Vagina (tissue), 2 donors: ENCODE results near the gene CTNNA3.

Experiments used
- POLR2A ChIP-seq, 2 donors: fragments of 450-650 bp; IDR thresholded peaks; one replicate each; pipeline ENCODE4 v1.6.1; 2017; ENCODE audit warnings: antibody characterized with exemption in 2 of 2, mild to moderate bottlenecking in 2 of 2, moderate library complexity in 2 of 2
- TF ChIP-seq, protein P1 (sequence below), 3 experiments: fragments of 450-650 bp in 2 of 3; fragments of 200-600 bp in 1 of 3; sonication (generic) in 1 of 3; IDR thresholded peaks; one replicate each; pipeline ENCODE4 v1.5.1; 2017 to 2019; ENCODE audit warnings: antibody characterized with exemption in 3 of 3, mild to moderate bottlenecking in 2 of 3, moderate library complexity in 2 of 3

DNA sequence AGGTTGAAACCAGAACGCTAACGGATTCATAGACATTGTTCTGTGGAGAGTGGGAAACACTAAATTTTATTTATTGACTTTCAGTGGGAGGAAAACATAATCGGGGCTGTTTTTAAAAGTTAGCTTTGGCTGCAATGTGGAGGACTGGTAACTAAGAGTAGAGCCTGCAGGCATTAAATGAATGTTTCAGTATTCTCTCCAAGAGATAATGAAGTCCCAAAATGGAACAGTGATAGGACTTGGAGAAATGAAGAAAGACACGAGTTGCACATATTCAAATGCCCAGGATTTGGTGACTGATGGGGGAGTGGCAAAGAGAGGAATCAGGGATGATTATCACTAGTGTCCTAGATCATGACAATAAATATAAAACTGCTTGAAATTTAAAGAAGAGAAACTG lies 1130.0 kb downstream of the CTNNA3 start:
- no peak for TF ChIP-seq POLR2A (IDR thresholded peaks at IDR 0.05)
- TF ChIP-seq, protein P1, sequence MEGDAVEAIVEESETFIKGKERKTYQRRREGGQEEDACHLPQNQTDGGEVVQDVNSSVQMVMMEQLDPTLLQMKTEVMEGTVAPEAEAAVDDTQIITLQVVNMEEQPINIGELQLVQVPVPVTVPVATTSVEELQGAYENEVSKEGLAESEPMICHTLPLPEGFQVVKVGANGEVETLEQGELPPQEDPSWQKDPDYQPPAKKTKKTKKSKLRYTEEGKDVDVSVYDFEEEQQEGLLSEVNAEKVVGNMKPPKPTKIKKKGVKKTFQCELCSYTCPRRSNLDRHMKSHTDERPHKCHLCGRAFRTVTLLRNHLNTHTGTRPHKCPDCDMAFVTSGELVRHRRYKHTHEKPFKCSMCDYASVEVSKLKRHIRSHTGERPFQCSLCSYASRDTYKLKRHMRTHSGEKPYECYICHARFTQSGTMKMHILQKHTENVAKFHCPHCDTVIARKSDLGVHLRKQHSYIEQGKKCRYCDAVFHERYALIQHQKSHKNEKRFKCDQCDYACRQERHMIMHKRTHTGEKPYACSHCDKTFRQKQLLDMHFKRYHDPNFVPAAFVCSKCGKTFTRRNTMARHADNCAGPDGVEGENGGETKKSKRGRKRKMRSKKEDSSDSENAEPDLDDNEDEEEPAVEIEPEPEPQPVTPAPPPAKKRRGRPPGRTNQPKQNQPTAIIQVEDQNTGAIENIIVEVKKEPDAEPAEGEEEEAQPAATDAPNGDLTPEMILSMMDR (IDR thresholded peaks at IDR 0.05) = no peak
